Subcutaneous adipose tissue (tissue), 4 donors: ENCODE data around the gene STK11IP. TPM values are rescaled to one million over a fixed set of nuclear protein-coding genes. Genes with fewer than 3 reads are reported as not detected.

ENCODE experiments used
- total RNA-seq, 4 donors: library from RNA; depleted of rRNA; stranded (reverse); fragments of >200 nt; gene quantifications; one replicate each; pipeline ENCODE4 v1.1.0, GENCODE V29; 2016
- TF ChIP-seq, protein P1 (sequence below): fragments of 450-650 bp; IDR thresholded peaks from one replicate; pipeline ENCODE4 v1.5.1; 2016; ENCODE audit warnings: low read depth, mild to moderate bottlenecking, control low read depth, antibody characterized with exemption, moderate library complexity

Gene STK11IP
- total RNA-seq, 4 donors from 2014 or later: 5.4 to 20.5 (median 10.4) TPM

- TF ChIP-seq, protein P1, sequence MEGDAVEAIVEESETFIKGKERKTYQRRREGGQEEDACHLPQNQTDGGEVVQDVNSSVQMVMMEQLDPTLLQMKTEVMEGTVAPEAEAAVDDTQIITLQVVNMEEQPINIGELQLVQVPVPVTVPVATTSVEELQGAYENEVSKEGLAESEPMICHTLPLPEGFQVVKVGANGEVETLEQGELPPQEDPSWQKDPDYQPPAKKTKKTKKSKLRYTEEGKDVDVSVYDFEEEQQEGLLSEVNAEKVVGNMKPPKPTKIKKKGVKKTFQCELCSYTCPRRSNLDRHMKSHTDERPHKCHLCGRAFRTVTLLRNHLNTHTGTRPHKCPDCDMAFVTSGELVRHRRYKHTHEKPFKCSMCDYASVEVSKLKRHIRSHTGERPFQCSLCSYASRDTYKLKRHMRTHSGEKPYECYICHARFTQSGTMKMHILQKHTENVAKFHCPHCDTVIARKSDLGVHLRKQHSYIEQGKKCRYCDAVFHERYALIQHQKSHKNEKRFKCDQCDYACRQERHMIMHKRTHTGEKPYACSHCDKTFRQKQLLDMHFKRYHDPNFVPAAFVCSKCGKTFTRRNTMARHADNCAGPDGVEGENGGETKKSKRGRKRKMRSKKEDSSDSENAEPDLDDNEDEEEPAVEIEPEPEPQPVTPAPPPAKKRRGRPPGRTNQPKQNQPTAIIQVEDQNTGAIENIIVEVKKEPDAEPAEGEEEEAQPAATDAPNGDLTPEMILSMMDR: no peak
Measured at GRCh38 chr2:219611306-219611705, 13.6 kb downstream of the STK11IP start.

GRCh38 chr2:219611866-219612576, 14.4 kb downstream of the STK11IP start:
- TF ChIP-seq, protein P1: no peak

GRCh38 chr2:219612577-219613286, 15.1 kb downstream of the STK11IP start:
- TF ChIP-seq, protein P1: no peak

- TF ChIP-seq, protein P1: no peak
Measured at GRCh38 chr2:219613461-219614070, 15.9 kb downstream of the STK11IP start.

GRCh38 chr2:219614076-219614860, 16.6 kb downstream of the STK11IP start:
- TF ChIP-seq, protein P1: no peak

DNA sequence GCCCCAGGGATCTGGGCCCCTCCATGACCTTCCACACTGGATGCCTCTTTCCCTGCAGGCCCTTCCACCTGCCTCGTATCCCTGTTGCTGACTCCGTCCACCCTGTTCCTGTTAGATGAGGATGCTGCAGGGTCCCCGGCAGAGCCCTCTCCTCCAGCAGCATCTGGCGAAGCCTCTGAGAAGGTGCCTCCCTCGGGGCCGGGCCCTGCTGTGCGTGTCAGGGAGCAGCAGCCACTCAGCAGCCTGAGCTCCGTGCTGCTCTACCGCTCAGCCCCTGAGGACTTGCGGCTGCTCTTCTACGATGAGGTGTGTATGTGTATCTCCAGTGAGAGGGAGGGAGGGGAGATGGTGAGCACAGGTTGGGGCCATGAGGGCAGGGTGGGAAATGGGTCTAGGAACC, 17.4 kb downstream of the STK11IP start:
- TF ChIP-seq, protein P1: no peak
